Breast epithelium (tissue), 3 donors: ENCODE data around the gene SMPDL3B.

Source experiments
- CTCF ChIP-seq, 3 donors: fragments of 450-650 bp; IDR thresholded peaks; one replicate each; pipeline ENCODE4 v1.5.1; 2016 to 2017; ENCODE audit warnings: antibody characterized with exemption in 3 of 3, mild to moderate bottlenecking in 3 of 3, moderate library complexity in 3 of 3
- POLR2A ChIP-seq: fragments of 450-650 bp; IDR thresholded peaks from one replicate; pipeline ENCODE4 v1.6.1; 2016; ENCODE audit warnings: antibody characterized with exemption, mild to moderate bottlenecking, moderate library complexity

- TF ChIP-seq CTCF (IDR thresholded peaks at IDR 0.05) (no peak), POLR2A (no peak)
Observed at GRCh38 chr1:27994060-27994459, 59.3 kb downstream of the SMPDL3B start.
